ENCODE results near the gene FSCN2. TPM values are rescaled to one million over a fixed set of nuclear protein-coding genes. Genes with fewer than 3 reads are reported as not detected.

Gene FSCN2
- total and polyA plus RNA-seq, 2 of the 4 experiments (the other 2 are of a cell fraction) = 0.18 to 0.84 TPM

GRCh38 chr17:81509207-81509971 lies 18.8 kb upstream of the FSCN2 start:
- TF ChIP-seq POLR2A (IDR thresholded peaks at IDR 0.05; ENCODE audit: low read depth, low read length) (peak; percentile 27), MXI1 (IDR thresholded peaks at IDR 0.05; ENCODE audit: borderline replicate concordance, low read depth, low read length) (no peak)
- Histone ChIP-seq H3K27ac (ENCODE audit: insufficient read depth, low read length) (peak overlapping the region; percentile 9), H3K18ac (ENCODE audit: low read depth, low read length) (no peak overlapping the region), H2AK5ac (ENCODE audit: low read depth, low read length) (no peak overlapping the region), H3K14ac (replicated peaks; ENCODE audit: low read depth, low read length) (peak overlapping the region; percentile 93), H4K8ac (ENCODE audit: low read depth in 2 of 2, low read length in 2 of 2) (peak overlapping the region in 1 of 2 experiments; percentile 41; a peak in 2 of 4 replicates), H3K56ac (ENCODE audit: extremely low read depth, insufficient read depth, low read length) (peak overlapping the region; percentile 80), H3K23ac (ENCODE audit: low read depth, low read length) (peak overlapping the region; percentile 68), H4K91ac (ENCODE audit: insufficient read depth, low read depth, low read length) (no peak overlapping the region), H3K4me3 (ENCODE audit: insufficient read depth, low read depth, low read length) (peak overlapping the region; percentile 79), H3K27me3 (ENCODE audit: control insufficient read depth, insufficient read depth, low read length) (no peaks in the 10 kb centered on the region), H2BK5ac (ENCODE audit: low read depth, low read length, poor library complexity, severe bottlenecking) (peak overlapping the region; percentile 19), H2AFZ (replicated peaks; ENCODE audit: low read length, poor library complexity) (no peak overlapping the region), H2BK20ac (ENCODE audit: low read depth, low read length) (no peak overlapping the region), H2BK120ac (ENCODE audit: low read depth, low read length) (no peak overlapping the region), H2BK15ac (ENCODE audit: low read depth, low read length) (no peak overlapping the region), H4K20me1 (ENCODE audit: insufficient read depth, low read length) (peaks cover 61% of the 10 kb centered on the region), H3K4me1 (ENCODE audit: control insufficient read depth, insufficient read depth, low read length) (peaks cover 2% of the 10 kb centered on the region), H3K9ac (ENCODE audit: low read depth, low read length) (peak overlapping the region; percentile 98), H3K9me1 (ENCODE audit: insufficient read depth, low read length) (no peaks in the 10 kb centered on the region), H3K4ac (ENCODE audit: low read depth, low read length) (no peak overlapping the region), H3K9me3 (ENCODE audit: control insufficient read depth, insufficient read depth, low read length) (no peaks in the 10 kb centered on the region), H4K5ac (ENCODE audit: low read depth, low read length) (no peak overlapping the region), H3K79me1 (ENCODE audit: low read depth in 1 of 2, low read length in 2 of 2) (peaks cover 0 to 35% of the 10 kb centered on the region in 2 experiments; a peak in 2 of 4 replicates), H3K4me2 (ENCODE audit: low read depth, low read length) (peak overlapping the region; percentile 70), H3K36me3 (ENCODE audit: control insufficient read depth, insufficient read depth, low read length) (peaks cover 37% of the 10 kb centered on the region), H2AK9ac (replicated peaks; ENCODE audit: low read depth, low read length, poor library complexity) (peak overlapping the region; percentile 38)
- WGBS, 2 experiments (ENCODE audit: extremely low coverage in 2 of 2, insufficient read length in 1 of 2) = 33% methylated on average over 1 of the region's 12 CpGs; no CpG with 5 or more reads in 1 of the 2 experiments
- intact Hi-C loops (cut with micrococcal nuclease) = no loop called here
- POLR2A ChIA-PET (ENCODE audit: unreplicated experiment) = interaction anchor here (0.6 to 1.8 kb wide), 4 partner anchors 9 to 796 kb away, joined by 3 to 16 read pairs (median 5); no protein-coding TSS in a partner anchor
- in situ Hi-C loops (cut with MboI; ENCODE audit: low sequenced_read_pairs) = no loop called here
- no TSS peak for BruUV-seq (replicated peaks)
- DNase-seq (no peak), ATAC-seq (ENCODE audit: low read depth) (no peak)
- dilution Hi-C loops (cut with HindIII; ENCODE audit: low sequenced_read_pairs, unreplicated experiment) = no loop called here
- CTCF ChIA-PET = no interaction called here

Measured in IMR-90 (cell line).